Measurements from ENCODE around the gene PEX7. TPM values are rescaled to one million over a fixed set of nuclear protein-coding genes. Genes with fewer than 3 reads are reported as not detected.

PEX7 gene
- polyA plus RNA-seq, 1 experiment: 8.9 TPM

DNA sequence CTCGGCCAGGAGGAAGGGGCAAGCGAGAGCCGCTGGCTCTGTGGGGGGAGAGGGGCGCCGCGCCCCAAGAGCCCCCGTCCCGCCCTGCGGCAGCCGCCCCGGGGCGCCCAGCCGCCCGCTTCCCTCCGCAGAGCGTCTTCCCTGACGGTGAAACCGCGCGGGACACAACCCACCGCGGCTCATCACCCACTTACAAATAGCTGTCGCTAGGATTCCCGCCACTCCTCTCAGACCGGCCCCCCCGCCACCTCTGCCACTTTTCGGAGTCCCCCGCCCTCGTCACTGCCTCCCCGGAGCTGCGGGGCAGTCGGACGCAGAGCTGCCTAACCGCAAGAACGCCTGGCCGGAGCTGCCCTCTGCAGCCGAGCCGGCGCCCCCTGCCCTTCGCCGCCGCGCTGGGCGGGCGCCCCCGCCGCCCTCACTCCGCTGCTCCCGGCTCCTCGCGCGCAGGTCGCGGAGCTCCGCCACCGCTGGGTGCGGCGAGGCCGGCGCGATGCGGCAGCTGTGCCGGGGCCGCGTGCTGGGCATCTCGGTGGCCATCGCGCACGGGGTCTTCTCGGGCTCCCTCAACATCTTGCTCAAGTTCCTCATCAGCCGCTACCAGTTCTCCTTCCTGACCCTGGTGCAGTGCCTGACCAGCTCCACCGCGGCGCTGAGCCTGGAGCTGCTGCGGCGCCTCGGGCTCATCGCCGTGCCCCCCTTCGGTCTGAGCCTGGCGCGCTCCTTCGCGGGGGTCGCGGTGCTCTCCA lies 99.7 kb downstream of the PEX7 start, which contains the start of gene SLC35D3:
SLC35D3 (plus strand) TSS at position 366 of the 749 bp plus-strand sequence; CDS start at position 494, 128 bp downstream.
- POLR2A ChIA-PET: no interaction called here
- TF ChIP-seq, protein P1, sequence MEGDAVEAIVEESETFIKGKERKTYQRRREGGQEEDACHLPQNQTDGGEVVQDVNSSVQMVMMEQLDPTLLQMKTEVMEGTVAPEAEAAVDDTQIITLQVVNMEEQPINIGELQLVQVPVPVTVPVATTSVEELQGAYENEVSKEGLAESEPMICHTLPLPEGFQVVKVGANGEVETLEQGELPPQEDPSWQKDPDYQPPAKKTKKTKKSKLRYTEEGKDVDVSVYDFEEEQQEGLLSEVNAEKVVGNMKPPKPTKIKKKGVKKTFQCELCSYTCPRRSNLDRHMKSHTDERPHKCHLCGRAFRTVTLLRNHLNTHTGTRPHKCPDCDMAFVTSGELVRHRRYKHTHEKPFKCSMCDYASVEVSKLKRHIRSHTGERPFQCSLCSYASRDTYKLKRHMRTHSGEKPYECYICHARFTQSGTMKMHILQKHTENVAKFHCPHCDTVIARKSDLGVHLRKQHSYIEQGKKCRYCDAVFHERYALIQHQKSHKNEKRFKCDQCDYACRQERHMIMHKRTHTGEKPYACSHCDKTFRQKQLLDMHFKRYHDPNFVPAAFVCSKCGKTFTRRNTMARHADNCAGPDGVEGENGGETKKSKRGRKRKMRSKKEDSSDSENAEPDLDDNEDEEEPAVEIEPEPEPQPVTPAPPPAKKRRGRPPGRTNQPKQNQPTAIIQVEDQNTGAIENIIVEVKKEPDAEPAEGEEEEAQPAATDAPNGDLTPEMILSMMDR (IDR thresholded peaks at IDR 0.05; ENCODE audit: low read depth, low read length): no peak
- H3K9me3 ChIP-seq (ENCODE audit: control insufficient read depth, insufficient read depth, low read length): peaks cover 13% of the 10 kb centered on the region; the same call in 1 of the 2 replicates
- CTCF ChIA-PET: interaction anchor here (0.6 to 1.7 kb wide), 6 partner anchors 14 to 1751 kb away, joined by 3 to 5 read pairs (median 3); no protein-coding TSS in a partner anchor
- DNase-seq (ENCODE audit: low read depth, low spot score): no peak
- H3K27me3 ChIP-seq (ENCODE audit: control insufficient read depth, insufficient read depth, low read length): peaks cover 48% of the 10 kb centered on the region
- peak within 1 kb of the TSS; percentile 54 for H3K4me3 ChIP-seq (ENCODE audit: low read depth, low read length)
- no peak within 1 kb of the TSS for H3K27ac ChIP-seq (ENCODE audit: low read depth, low read length)

DNA sequence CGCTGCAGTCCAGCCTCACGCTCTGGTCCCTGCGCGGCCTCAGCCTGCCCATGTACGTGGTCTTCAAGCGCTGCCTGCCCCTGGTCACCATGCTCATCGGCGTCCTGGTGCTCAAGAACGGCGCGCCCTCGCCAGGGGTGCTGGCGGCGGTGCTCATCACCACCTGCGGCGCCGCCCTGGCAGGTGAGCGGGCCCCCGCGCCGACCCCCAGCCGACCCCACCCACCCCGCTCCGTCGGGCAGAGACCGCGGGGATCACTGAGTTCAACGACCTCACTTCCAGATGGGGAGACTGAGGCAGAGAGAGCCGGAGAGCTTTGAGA lies 100.3 kb downstream of the PEX7 start:
- ChIA-PET POLR2A (no interaction called here), CTCF (interaction anchor here (0.6 to 1.2 kb wide), 3 partner anchors 77 to 1750 kb away, joined by 3 read pairs; no protein-coding TSS in a partner anchor)
- Histone ChIP-seq H3K9me3 (ENCODE audit: control insufficient read depth, insufficient read depth, low read length) (peaks cover 13% of the 10 kb centered on the region; the same call in 1 of the 2 replicates), H3K27me3 (ENCODE audit: control insufficient read depth, insufficient read depth, low read length) (peaks cover 48% of the 10 kb centered on the region), H3K4me3 (ENCODE audit: low read depth, low read length) (peak overlapping the region; percentile 54), H3K27ac (ENCODE audit: low read depth, low read length) (no peak overlapping the region)
- DNase-seq (ENCODE audit: low read depth, low spot score): no peak
- TF ChIP-seq, protein P1 (IDR thresholded peaks at IDR 0.05; ENCODE audit: low read depth, low read length): no peak

DNA sequence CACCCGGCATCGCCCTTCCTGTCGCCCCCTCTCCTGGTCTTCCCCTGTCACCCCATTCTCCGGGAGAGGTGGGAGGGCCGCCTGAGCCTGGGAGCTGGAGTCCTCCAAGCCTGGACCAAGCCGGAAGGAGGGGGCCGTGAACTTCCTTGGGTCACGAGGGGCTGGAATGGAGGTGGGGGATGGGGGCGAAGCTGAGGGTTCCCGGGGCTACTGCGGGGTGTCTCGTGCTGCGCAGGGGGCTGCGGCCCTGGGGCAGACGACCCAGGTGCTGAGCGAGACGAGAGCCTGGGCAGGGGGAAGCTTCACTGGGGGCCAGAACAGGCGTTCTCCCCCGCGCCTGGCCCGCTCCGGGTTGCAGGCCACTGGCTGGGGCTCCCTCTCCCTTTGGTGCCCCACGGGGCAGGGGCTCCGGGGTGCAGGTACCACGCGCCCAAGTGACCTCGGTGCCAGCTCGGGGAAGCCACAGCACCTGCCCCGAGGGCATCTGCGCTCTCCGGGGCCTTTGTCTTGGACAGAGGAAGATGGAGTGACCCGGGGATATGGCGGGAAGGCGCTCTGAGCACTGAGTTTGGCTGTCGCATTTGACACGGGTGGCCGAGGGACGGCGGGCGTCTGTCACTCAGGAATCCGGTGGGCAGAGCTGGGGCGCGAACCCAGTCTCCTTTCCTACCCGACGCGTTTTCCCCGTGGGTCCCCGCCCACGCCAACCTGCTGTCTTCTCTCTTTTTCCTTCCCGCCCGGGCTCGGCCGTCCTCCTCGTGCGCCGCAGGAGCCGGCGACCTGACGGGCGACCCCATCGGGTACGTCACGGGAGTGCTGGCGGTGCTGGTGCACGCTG lies 100.9 kb downstream of the PEX7 start:
- CTCF ChIA-PET: no interaction called here
- DNase-seq (ENCODE audit: low read depth, low spot score): no peak
- peaks cover 13% of the 10 kb centered on the region; the same call in 1 of the 2 replicates for H3K9me3 ChIP-seq (ENCODE audit: control insufficient read depth, insufficient read depth, low read length)
- TF ChIP-seq, protein P1 (IDR thresholded peaks at IDR 0.05; ENCODE audit: low read depth, low read length): no peak
- no peak overlapping the region for H3K4me3 ChIP-seq (ENCODE audit: low read depth, low read length)
- peaks cover 48% of the 10 kb centered on the region for H3K27me3 ChIP-seq (ENCODE audit: control insufficient read depth, insufficient read depth, low read length)
- POLR2A ChIA-PET: no interaction called here
- no peak overlapping the region for H3K27ac ChIP-seq (ENCODE audit: low read depth, low read length)

DNA sequence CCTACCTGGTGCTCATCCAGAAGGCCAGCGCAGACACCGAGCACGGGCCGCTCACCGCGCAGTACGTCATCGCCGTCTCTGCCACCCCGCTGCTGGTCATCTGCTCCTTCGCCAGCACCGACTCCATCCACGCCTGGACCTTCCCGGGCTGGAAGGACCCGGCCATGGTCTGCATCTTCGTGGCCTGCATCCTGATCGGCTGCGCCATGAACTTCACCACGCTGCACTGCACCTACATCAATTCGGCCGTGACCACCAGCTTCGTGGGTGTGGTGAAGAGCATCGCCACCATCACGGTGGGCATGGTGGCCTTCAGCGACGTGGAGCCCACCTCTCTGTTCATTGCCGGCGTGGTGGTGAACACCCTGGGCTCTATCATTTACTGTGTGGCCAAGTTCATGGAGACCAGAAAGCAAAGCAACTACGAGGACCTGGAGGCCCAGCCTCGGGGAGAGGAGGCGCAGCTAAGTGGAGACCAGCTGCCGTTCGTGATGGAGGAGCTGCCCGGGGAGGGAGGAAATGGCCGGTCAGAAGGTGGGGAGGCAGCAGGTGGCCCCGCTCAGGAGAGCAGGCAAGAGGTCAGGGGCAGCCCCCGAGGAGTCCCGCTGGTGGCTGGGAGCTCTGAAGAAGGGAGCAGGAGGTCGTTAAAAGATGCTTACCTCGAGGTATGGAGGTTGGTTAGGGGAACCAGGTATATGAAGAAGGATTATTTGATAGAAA lies 101.7 kb downstream of the PEX7 start:
- ChIA-PET POLR2A (no interaction called here), CTCF (no interaction called here)
- Histone ChIP-seq H3K9me3 (ENCODE audit: control insufficient read depth, insufficient read depth, low read length) (peaks cover 13% of the 10 kb centered on the region; the same call in 1 of the 2 replicates), H3K4me3 (ENCODE audit: low read depth, low read length) (no peak overlapping the region), H3K27ac (ENCODE audit: low read depth, low read length) (no peak overlapping the region), H3K27me3 (ENCODE audit: control insufficient read depth, insufficient read depth, low read length) (peaks cover 48% of the 10 kb centered on the region)
- TF ChIP-seq, protein P1 (IDR thresholded peaks at IDR 0.05; ENCODE audit: low read depth, low read length): no peak
- DNase-seq (ENCODE audit: low read depth, low spot score): no peak
